Purkinje cell (primary cell): ENCODE measurements around the gene NOSIP. TPM values are rescaled to one million over a fixed set of nuclear protein-coding genes. Genes with fewer than 3 reads are reported as not detected.

ENCODE experiments used
- polyA plus RNA-seq: library from polyadenylated mRNA; unstranded; fragments of >200 nt; fragmentation: Nextera tagmentation; gene quantifications from 2 replicates; pipeline ENCODE4 v1.2.1, GENCODE V29; 2014

The NOSIP gene
- polyA plus RNA-seq, result 15.2 and 19.1 TPM in 2 replicates

GRCh38 chr19:49580264-49581006, at the start of gene NOSIP:
Gene NOSIP, minus strand, starts transcription at chr19:49580556. Its CDS starts 19,865 bp downstream, at chr19:49560691.

GRCh38 chr19:49590971-49591730, 10.8 kb upstream of the NOSIP start, which contains the start of gene PRR12:
Gene PRR12, plus strand, starts transcription at chr19:49591182. Its CDS starts 473 bp downstream, at chr19:49591655.

GRCh38 chr19:49581007-49581508, 702 bp upstream of the NOSIP start, which contains the start of gene PRRG2:
Gene PRRG2, plus strand, starts transcription at chr19:49581316. Its CDS starts 1,904 bp downstream, at chr19:49583220.

Other genes with a start within 250 kb of the NOSIP start
- 0.86 and 9.6 TPM in 2 replicates for gene CD37, start 245.2 kb downstream of the NOSIP start, polyA plus RNA-seq
- 2.0 TPM in 1 of 2 replicates, not detected in the other for gene TEAD2, start 218.1 kb downstream of the NOSIP start, polyA plus RNA-seq
- not detected in 2 replicates for gene DKKL1, start 216.7 kb downstream of the NOSIP start, polyA plus RNA-seq
- gene KASH5, start 192.3 kb downstream of the NOSIP start, polyA plus RNA-seq, result not detected in 2 replicates
- gene PTH2, start 157.1 kb downstream of the NOSIP start, polyA plus RNA-seq, result not detected in 2 replicates
- 0.67 TPM in 1 of 2 replicates, not detected in the other for gene GFY, start 155.2 kb downstream of the NOSIP start, polyA plus RNA-seq
- 3.2 and 81.0 TPM in 2 replicates for gene SLC17A7, start 139.0 kb downstream of the NOSIP start, polyA plus RNA-seq
- gene PIH1D1, start 128.7 kb downstream of the NOSIP start, polyA plus RNA-seq, result 6.2 and 14.4 TPM in 2 replicates
- gene ALDH16A1, start 127.3 kb downstream of the NOSIP start, polyA plus RNA-seq, result 2.2 and 2.8 TPM in 2 replicates
- gene FLT3LG, start 106.3 kb downstream of the NOSIP start, polyA plus RNA-seq, result 1.0 TPM in 1 of 2 replicates, not detected in the other
- gene RPL13A, start 92.9 kb downstream of the NOSIP start, polyA plus RNA-seq, result 290 and 308 TPM in 2 replicates
- gene RPS11, start 84.1 kb downstream of the NOSIP start, polyA plus RNA-seq, result 911 and 988 TPM in 2 replicates
- gene FCGRT, start 67.9 kb downstream of the NOSIP start, polyA plus RNA-seq, result 1.3 and 1.9 TPM in 2 replicates
- gene RCN3, start 52.6 kb downstream of the NOSIP start, polyA plus RNA-seq, result not detected in 2 replicates
- 0.17 TPM in 1 of 2 replicates, not detected in the other for gene PRRG2, start 760 bp upstream of the NOSIP start, polyA plus RNA-seq
- gene PRR12, start 10.6 kb upstream of the NOSIP start, polyA plus RNA-seq, result 0.06 and 0.07 TPM in 2 replicates
- 2.0 and 3.0 TPM in 2 replicates for gene RRAS, start 59.6 kb upstream of the NOSIP start, polyA plus RNA-seq
- gene SCAF1, start 61.7 kb upstream of the NOSIP start, polyA plus RNA-seq, result 4.7 and 5.1 TPM in 2 replicates
- 11.7 and 16.8 TPM in 2 replicates for gene IRF3, start 85.3 kb upstream of the NOSIP start, polyA plus RNA-seq
- not detected in 2 replicates for gene BCL2L12, start 85.4 kb upstream of the NOSIP start, polyA plus RNA-seq
- gene PRMT1, start 96.7 kb upstream of the NOSIP start, polyA plus RNA-seq, result 11.1 and 12.9 TPM in 2 replicates
- 0.71 and 1.7 TPM in 2 replicates for gene ADM5, start 109.0 kb upstream of the NOSIP start, polyA plus RNA-seq
- gene CPT1C, start 110.6 kb upstream of the NOSIP start, polyA plus RNA-seq, result 90.8 and 125 TPM in 2 replicates
- gene TSKS, start 182.8 kb upstream of the NOSIP start, polyA plus RNA-seq, result not detected in 2 replicates
- gene AP2A1, start 186.4 kb upstream of the NOSIP start, polyA plus RNA-seq, result 8.3 and 8.6 TPM in 2 replicates
- 4.5 and 6.8 TPM in 2 replicates for gene FUZ, start 232.7 kb upstream of the NOSIP start, polyA plus RNA-seq
- 9.5 and 19.7 TPM in 2 replicates for gene MED25, start 237.7 kb upstream of the NOSIP start, polyA plus RNA-seq